ENCODE measurements around the gene PLEKHM3.

The PLEKHM3 gene

DNA sequence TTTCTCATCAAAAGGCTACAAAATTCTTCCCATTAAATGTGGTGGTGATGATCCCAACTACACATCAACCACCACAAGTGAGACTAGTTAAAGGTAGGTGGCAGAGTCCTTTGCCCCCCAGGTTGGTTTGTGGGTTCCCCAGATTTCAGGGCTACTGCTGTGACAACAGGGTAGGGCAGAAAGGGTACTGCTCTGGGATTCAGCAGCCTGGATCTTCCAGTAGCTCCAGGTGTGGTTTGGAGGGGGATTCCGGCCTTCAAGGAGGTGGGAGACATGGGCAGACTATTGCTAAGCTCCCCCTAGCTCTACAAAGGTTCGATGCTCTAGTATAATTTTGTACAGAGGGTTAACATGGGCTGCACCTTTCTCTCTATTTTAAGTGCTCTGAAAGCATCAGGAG lies 180.7 kb downstream of the PLEKHM3 start:
- DNase-seq (ENCODE audit: extremely low spot score), result no peak
- ChIA-PET CTCF (no interaction called here), POLR2A (no interaction called here)
- TF ChIP-seq, protein P1, sequence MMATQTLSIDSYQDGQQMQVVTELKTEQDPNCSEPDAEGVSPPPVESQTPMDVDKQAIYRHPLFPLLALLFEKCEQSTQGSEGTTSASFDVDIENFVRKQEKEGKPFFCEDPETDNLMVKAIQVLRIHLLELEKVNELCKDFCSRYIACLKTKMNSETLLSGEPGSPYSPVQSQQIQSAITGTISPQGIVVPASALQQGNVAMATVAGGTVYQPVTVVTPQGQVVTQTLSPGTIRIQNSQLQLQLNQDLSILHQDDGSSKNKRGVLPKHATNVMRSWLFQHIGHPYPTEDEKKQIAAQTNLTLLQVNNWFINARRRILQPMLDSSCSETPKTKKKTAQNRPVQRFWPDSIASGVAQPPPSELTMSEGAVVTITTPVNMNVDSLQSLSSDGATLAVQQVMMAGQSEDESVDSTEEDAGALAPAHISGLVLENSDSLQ (IDR thresholded peaks at IDR 0.05), result no peak
- TF ChIP-seq SP1 (IDR thresholded peaks at IDR 0.05), result no peak
- TF ChIP-seq ELF4 (IDR thresholded peaks at IDR 0.05), result no peak
- TF ChIP-seq ARNT (IDR thresholded peaks at IDR 0.05), result no peak
- TF ChIP-seq L3MBTL2 (conservative IDR thresholded peaks at IDR 0.05), result no peak
- TF ChIP-seq ZNF384 (IDR thresholded peaks at IDR 0.05), result no peak
- TF ChIP-seq HDGF (IDR thresholded peaks at IDR 0.05; ENCODE audit: borderline replicate concordance), result no peak
- TF ChIP-seq FOXK2 (IDR thresholded peaks at IDR 0.05), result no peak
- TF ChIP-seq CTBP1 (IDR thresholded peaks at IDR 0.05; ENCODE audit: borderline replicate concordance), result no peak
- no peak for TF ChIP-seq FOXM1 (IDR thresholded peaks at IDR 0.05; ENCODE audit: borderline replicate concordance)
- no peak for TF ChIP-seq FOXA1 (IDR thresholded peaks at IDR 0.05)
- TF ChIP-seq LEF1 (IDR thresholded peaks at IDR 0.05; ENCODE audit: borderline replicate concordance), result no peak
- TF ChIP-seq TARDBP (IDR thresholded peaks at IDR 0.05), result no peak

DNA sequence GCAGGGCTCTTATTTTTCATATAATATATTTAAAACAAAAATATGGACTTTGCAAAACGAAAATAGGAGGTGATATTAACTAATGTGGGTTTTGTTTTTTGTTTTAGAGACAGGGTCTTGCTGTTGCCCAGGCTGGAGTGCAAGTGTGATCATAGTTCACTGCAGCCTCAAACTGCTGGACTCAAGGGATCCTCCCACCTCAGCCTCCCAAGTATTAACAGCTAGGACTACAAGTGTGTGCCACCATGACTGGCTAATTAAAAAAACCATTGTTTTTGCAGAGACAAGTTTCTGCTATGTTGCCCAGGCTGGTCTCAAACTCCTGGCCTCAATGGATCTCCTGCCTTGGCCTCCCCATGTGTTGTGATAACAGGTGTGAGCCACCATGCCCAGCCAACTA lies 185.2 kb downstream of the PLEKHM3 start:
- CTCF ChIA-PET, result no interaction called here
- TF ChIP-seq SUZ12 (IDR thresholded peaks at IDR 0.05), result no peak
- no peak for TF ChIP-seq ELF4 (IDR thresholded peaks at IDR 0.05)
- no peak for TF ChIP-seq LEF1 (IDR thresholded peaks at IDR 0.05; ENCODE audit: borderline replicate concordance)
- TF ChIP-seq NFRKB (IDR thresholded peaks at IDR 0.05), result no peak
- TF ChIP-seq FOXA1 (IDR thresholded peaks at IDR 0.05), result no peak
- TF ChIP-seq FOXK2 (IDR thresholded peaks at IDR 0.05), result no peak
- TF ChIP-seq ARNT (IDR thresholded peaks at IDR 0.05), result no peak
- TF ChIP-seq HDGF (IDR thresholded peaks at IDR 0.05; ENCODE audit: borderline replicate concordance), result no peak
- no peak for TF ChIP-seq TARDBP (IDR thresholded peaks at IDR 0.05)
- no peak for TF ChIP-seq L3MBTL2 (conservative IDR thresholded peaks at IDR 0.05)
- no peak for TF ChIP-seq SP1 (IDR thresholded peaks at IDR 0.05)
- TF ChIP-seq, protein P1 (IDR thresholded peaks at IDR 0.05), result no peak
- no peak for TF ChIP-seq CTBP1 (IDR thresholded peaks at IDR 0.05; ENCODE audit: borderline replicate concordance)
- no peak for TF ChIP-seq ZNF384 (IDR thresholded peaks at IDR 0.05)
- no peak for DNase-seq (ENCODE audit: extremely low spot score)
- POLR2A ChIA-PET, result no interaction called here

DNA sequence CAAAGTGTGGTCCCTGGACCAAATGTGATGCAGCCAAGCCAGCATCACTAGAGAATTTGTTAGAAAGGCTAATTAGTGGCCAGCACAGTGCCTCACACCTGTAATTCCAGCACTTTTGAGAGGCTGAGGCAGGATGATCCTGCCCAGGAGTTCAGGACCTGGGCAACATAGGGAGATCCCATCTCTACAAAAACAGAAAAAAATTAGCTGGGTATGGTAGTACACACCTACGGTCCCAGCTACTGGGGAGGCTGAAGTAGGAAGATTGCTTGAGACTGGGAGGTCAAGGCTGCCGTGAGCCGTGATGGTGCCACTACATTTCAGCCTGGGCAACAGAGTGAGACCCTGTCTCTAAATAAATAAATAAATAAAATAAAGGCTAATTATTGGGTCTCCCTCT lies 185.8 kb downstream of the PLEKHM3 start:
- ChIA-PET POLR2A (no interaction called here), CTCF (no interaction called here)
- DNase-seq (ENCODE audit: extremely low spot score), result no peak
- no peak for TF ChIP-seq ARNT (IDR thresholded peaks at IDR 0.05)
- no peak for TF ChIP-seq HDGF (IDR thresholded peaks at IDR 0.05; ENCODE audit: borderline replicate concordance)
- no peak for TF ChIP-seq SP1 (IDR thresholded peaks at IDR 0.05)

DNA sequence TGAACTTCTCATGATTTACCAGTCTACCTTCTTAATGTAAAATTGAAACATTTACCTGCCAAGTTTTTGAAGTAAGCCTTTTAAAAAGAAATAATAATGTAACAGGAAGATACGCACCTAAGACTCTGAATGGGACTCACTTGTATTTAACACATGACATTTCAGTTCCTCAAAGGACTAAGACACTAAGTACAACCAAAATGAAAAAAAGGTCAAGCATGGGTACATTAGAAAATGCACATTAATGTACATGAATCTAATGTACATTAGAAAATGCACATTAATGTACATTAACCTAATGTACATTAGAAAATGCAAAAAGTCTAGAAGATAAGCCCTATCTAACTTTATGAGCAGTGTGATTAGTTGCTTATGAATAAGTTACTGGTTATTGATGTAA lies 186.3 kb downstream of the PLEKHM3 start:
- ChIA-PET POLR2A (no interaction called here), CTCF (no interaction called here)
- TF ChIP-seq FOXA1 (IDR thresholded peaks at IDR 0.05) (no peak), TARDBP (IDR thresholded peaks at IDR 0.05) (no peak), SP1 (IDR thresholded peaks at IDR 0.05) (no peak), HDGF (IDR thresholded peaks at IDR 0.05; ENCODE audit: borderline replicate concordance) (no peak), LEF1 (IDR thresholded peaks at IDR 0.05; ENCODE audit: borderline replicate concordance) (no peak), ELF4 (IDR thresholded peaks at IDR 0.05) (no peak)
- TF ChIP-seq, protein P1 (IDR thresholded peaks at IDR 0.05), result no peak
- DNase-seq (ENCODE audit: extremely low spot score), result no peak

DNA sequence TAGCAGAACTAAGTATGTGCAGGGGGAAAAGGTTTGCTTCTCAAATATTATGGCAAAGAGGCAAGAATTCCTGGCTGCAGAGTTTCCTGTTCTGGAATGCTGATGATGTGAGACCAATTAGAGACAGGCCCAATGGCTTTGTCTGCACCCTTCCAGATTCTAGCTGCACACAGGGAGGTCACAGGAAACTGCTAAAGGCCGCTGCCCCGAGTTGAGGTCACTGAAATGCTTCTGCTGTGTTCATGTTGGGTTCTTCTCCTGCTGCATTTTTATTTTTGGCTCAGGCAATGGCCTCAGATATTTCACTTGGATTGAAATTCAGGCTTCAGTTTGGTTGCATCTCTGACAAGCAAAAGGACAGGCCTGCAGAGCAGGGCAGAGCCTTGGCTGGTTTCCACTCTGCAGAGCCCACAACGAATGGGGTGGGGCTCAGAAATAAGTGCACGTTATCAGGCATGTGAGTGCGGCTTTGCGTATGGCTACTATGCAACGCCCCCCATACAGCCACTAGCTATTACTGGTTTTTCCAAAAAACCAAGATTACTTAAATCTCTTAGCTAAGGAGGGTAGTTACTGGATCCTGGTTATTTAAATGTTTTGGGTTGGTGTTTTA lies 188.7 kb downstream of the PLEKHM3 start:
- POLR2A ChIA-PET, result no interaction called here
- no peak for TF ChIP-seq FOXM1 (IDR thresholded peaks at IDR 0.05; ENCODE audit: borderline replicate concordance)
- no peak for TF ChIP-seq CTBP1 (IDR thresholded peaks at IDR 0.05; ENCODE audit: borderline replicate concordance)
- no peak for TF ChIP-seq SUZ12 (IDR thresholded peaks at IDR 0.05)
- no peak for TF ChIP-seq LEF1 (IDR thresholded peaks at IDR 0.05; ENCODE audit: borderline replicate concordance)
- no peak for TF ChIP-seq NFRKB (IDR thresholded peaks at IDR 0.05)
- TF ChIP-seq L3MBTL2 (conservative IDR thresholded peaks at IDR 0.05), result no peak
- TF ChIP-seq HDGF (IDR thresholded peaks at IDR 0.05; ENCODE audit: borderline replicate concordance), result no peak
- no peak for TF ChIP-seq TARDBP (IDR thresholded peaks at IDR 0.05)
- no peak for TF ChIP-seq ZNF384 (IDR thresholded peaks at IDR 0.05)
- no peak for TF ChIP-seq FOXA1 (IDR thresholded peaks at IDR 0.05)
- TF ChIP-seq, protein P1 (IDR thresholded peaks at IDR 0.05), result no peak
- TF ChIP-seq ELF4 (IDR thresholded peaks at IDR 0.05), result no peak
- TF ChIP-seq SP1 (IDR thresholded peaks at IDR 0.05), result no peak
- TF ChIP-seq ARNT (IDR thresholded peaks at IDR 0.05), result no peak
- TF ChIP-seq BHLHE40 (IDR thresholded peaks at IDR 0.05; ENCODE audit: borderline replicate concordance), result no peak
- DNase-seq (ENCODE audit: extremely low spot score), result no peak
- CTCF ChIA-PET, result no interaction called here

DNA sequence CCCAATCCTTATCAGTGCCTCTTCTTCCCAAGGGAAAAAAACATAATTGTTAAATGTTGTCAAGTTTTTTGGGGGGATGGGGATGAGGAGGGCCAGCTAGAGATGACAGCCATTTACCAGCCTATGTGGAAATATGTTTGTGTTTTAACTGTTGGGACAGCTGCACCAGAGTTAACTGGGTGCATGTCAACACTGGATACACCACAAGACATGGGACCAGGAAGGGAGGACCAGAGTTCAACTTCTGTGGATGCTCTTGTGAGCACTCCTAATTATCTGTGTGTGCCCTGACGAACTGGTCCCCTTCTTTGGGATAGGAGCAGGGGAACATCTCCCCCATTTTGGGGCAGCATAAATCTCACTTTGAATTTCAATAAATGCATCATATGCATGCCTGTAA lies 189.5 kb downstream of the PLEKHM3 start:
- POLR2A ChIA-PET, result no interaction called here

More for the DNA sequence above, 189.5 kb downstream of the PLEKHM3 start:
- TF ChIP-seq L3MBTL2 (conservative IDR thresholded peaks at IDR 0.05), result no peak
- no peak for TF ChIP-seq SUZ12 (IDR thresholded peaks at IDR 0.05)
- TF ChIP-seq HDGF (IDR thresholded peaks at IDR 0.05; ENCODE audit: borderline replicate concordance), result no peak
- TF ChIP-seq NFRKB (IDR thresholded peaks at IDR 0.05), result no peak
- TF ChIP-seq FOXM1 (IDR thresholded peaks at IDR 0.05; ENCODE audit: borderline replicate concordance), result no peak
- TF ChIP-seq, protein P1 (IDR thresholded peaks at IDR 0.05), result no peak
- no peak for TF ChIP-seq FOXK2 (IDR thresholded peaks at IDR 0.05)
- TF ChIP-seq CTBP1 (IDR thresholded peaks at IDR 0.05; ENCODE audit: borderline replicate concordance), result no peak
- no peak for TF ChIP-seq ELF4 (IDR thresholded peaks at IDR 0.05)
- no peak for TF ChIP-seq ZNF384 (IDR thresholded peaks at IDR 0.05)
- no peak for TF ChIP-seq ARNT (IDR thresholded peaks at IDR 0.05)
- no peak for TF ChIP-seq TARDBP (IDR thresholded peaks at IDR 0.05)
- no peak for DNase-seq (ENCODE audit: extremely low spot score)
- CTCF ChIA-PET, result no interaction called here

All from HEK293T (cell line).